Measurements from ENCODE around the gene TRMT2A.
A peak's percentile ranks its signal among the peaks of the same experiment; 100 is the strongest.
"Not testable (repeated sequence)": the region's sequence is repeated elsewhere in the genome, so short reads cannot be mapped to it uniquely, and the experiment has no call there.

The TRMT2A gene

GRCh38 chr22:20088263-20088648 lies 28.8 kb downstream of the TRMT2A start:
- DNase-seq (ENCODE audit: low read depth in 1 of 2, low spot score in 1 of 2) = no peak

GRCh38 chr22:20087319-20088262 lies 29.4 kb downstream of the TRMT2A start:
- no peak for DNase-seq (ENCODE audit: low read depth in 1 of 2, low spot score in 1 of 2)

GRCh38 chr22:20086763-20087162 lies 30.3 kb downstream of the TRMT2A start:
- DNase-seq (ENCODE audit: low read depth in 1 of 2, low spot score in 1 of 2) = no peak

- DNase-seq (ENCODE audit: low read depth in 1 of 2, low spot score in 1 of 2) = no peak
Measured at GRCh38 chr22:20086101-20086599, 30.9 kb downstream of the TRMT2A start.

- DNase-seq (ENCODE audit: low read depth in 1 of 2, low spot score in 1 of 2) = no peak
Measured at GRCh38 chr22:20085651-20086050, 31.4 kb downstream of the TRMT2A start.

- DNase-seq (ENCODE audit: low read depth in 1 of 2, low spot score in 1 of 2) = no peak
Measured at GRCh38 chr22:20084547-20085413, 32.2 kb downstream of the TRMT2A start.

- no peak for DNase-seq (ENCODE audit: low read depth in 1 of 2, low spot score in 1 of 2)
Measured at GRCh38 chr22:20083891-20084546, 33.0 kb downstream of the TRMT2A start.

- no peak for DNase-seq (ENCODE audit: low read depth in 1 of 2, low spot score in 1 of 2)
Measured at GRCh38 chr22:20083157-20083890, 33.7 kb downstream of the TRMT2A start.

GRCh38 chr22:20080776-20081654 lies 36.0 kb downstream of the TRMT2A start:
- DNase-seq (ENCODE audit: low read depth in 1 of 2, low spot score in 1 of 2) = no peak

- DNase-seq (ENCODE audit: low read depth in 1 of 2, low spot score in 1 of 2) = peak; percentile 46 to 56
Measured at GRCh38 chr22:20080445-20080775, 36.6 kb downstream of the TRMT2A start.

- DNase-seq (ENCODE audit: low read depth in 1 of 2, low spot score in 1 of 2) = peak; percentile 47 to 49
Measured at GRCh38 chr22:20079745-20080444, 37.1 kb downstream of the TRMT2A start, which contains the start of gene DGCR8. Gene DGCR8, plus strand, starts transcription at chr22:20080241. Its CDS starts 5,723 bp downstream, at chr22:20085964.

GRCh38 chr22:20076627-20077172 lies 40.3 kb downstream of the TRMT2A start:
- no peak for DNase-seq (ENCODE audit: low read depth in 1 of 2, low spot score in 1 of 2)

GRCh38 chr22:20071524-20071972 lies 45.5 kb downstream of the TRMT2A start:
- DNase-seq (ENCODE audit: low read depth in 1 of 2, low spot score in 1 of 2) = no peak

- DNase-seq (ENCODE audit: low read depth in 1 of 2, low spot score in 1 of 2) = no peak
Measured at GRCh38 chr22:20069331-20070042, 47.5 kb downstream of the TRMT2A start.

GRCh38 chr22:20068640-20069039 lies 48.4 kb downstream of the TRMT2A start:
- no peak for DNase-seq (ENCODE audit: low read depth in 1 of 2, low spot score in 1 of 2)

GRCh38 chr22:20067384-20067682 lies 49.7 kb downstream of the TRMT2A start:
- DNase-seq (ENCODE audit: low read depth in 1 of 2, low spot score in 1 of 2) = not testable (repeated sequence)

GRCh38 chr22:20066617-20067383 lies 50.2 kb downstream of the TRMT2A start:
- DNase-seq (ENCODE audit: low read depth in 1 of 2, low spot score in 1 of 2) = no peak

Measured in activated CD4-positive, alpha-beta T cell treated with anti-CD3 and anti-CD28 coated beads, Interleukin-2, amount 50 U/mL, for 24 hours (primary cell).